ENCODE data around the gene SDR42E1.

Gene SDR42E1

DNA sequence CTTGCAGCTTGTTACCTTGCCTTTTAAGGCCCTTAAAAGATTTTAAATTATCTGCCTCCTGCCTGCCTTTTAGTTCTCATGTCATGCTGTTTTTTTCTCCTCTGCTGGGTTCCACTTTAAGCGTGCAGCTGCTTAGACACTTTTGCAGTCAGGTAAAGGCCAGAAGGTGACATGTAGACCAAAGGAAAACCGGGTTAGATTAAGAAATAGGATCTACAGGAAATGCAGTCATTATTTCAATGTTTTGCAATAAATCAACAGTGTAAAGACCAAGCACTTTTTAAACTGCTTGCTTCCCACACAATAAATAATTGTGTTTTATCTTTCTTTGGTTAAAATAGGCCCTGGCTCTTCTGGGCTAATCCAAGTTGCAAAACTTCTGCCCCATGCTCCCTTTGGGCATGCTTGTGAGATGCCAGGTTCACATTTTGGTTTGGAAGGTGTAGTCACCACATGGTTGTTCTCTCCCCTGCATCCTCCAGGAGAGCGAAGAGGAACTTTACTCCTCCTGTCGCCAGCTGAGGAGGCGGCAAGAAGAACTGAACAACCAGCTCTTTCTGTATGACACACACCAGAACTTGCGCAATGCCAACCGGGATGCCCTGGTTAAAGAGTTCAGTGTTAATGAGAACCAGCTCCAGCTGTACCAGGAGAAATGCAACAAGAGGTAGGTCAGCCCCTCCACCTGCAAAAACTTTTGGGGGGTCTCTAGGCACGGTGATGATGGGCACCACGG lies 54.9 kb downstream of the SDR42E1 start:
- Histone ChIP-seq H3K4me1 (ENCODE audit: control insufficient read depth, insufficient read depth, low read length) (no peaks in the 10 kb centered on the region), H3K4me3 (ENCODE audit: low read length) (no peak overlapping the region), H3K27me3 (ENCODE audit: control insufficient read depth, insufficient read depth, low read length) (peaks cover 4% of the 10 kb centered on the region), H3K36me3 (ENCODE audit: insufficient read depth, low read length) (no peaks in the 10 kb centered on the region), H3K9ac (ENCODE audit: low read depth, low read length) (no peak overlapping the region), H3K9me3 (replicated peaks; ENCODE audit: low read length) (no peaks in the 10 kb centered on the region), H3K4me2 (ENCODE audit: low read length) (no peak overlapping the region)

GRCh38 chr16:81951564-81951963 lies 59.7 kb downstream of the SDR42E1 start:
- no peaks in the 10 kb centered on the region for H3K9me3 ChIP-seq (replicated peaks; ENCODE audit: low read length)

DNA sequence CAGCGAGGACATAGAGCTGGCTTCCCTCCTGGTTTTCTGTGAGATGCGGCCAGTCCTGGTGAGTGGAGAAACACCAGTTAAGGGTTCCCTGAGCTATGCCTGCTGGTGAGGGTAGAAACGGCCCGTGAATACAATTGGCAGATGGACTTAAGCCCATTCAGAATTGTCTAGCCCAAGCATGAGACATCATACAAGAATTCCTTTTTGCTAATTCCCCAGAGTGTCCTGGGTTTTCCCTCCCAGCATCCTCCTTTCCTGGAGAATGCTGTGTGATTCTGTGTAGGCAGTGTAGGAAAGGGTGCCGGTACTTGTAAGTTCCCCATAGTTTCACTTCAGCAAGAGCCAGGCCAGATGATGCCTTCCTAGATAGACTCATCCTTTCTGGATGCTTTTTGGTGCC lies 65.1 kb downstream of the SDR42E1 start:
- H3K4me3 ChIP-seq (ENCODE audit: low read length), result no peak overlapping the region
- peak overlapping the region; percentile 13 for H3K4me2 ChIP-seq (ENCODE audit: low read length)
- H3K36me3 ChIP-seq (ENCODE audit: insufficient read depth, low read length), result no peaks in the 10 kb centered on the region
- H3K4me1 ChIP-seq (ENCODE audit: control insufficient read depth, insufficient read depth, low read length), result peaks cover 15% of the 10 kb centered on the region
- no peaks in the 10 kb centered on the region for H3K9me3 ChIP-seq (replicated peaks; ENCODE audit: low read length)
- H3K9ac ChIP-seq (ENCODE audit: low read depth, low read length), result peak overlapping the region; percentile 51
- H3K27me3 ChIP-seq (ENCODE audit: control insufficient read depth, insufficient read depth, low read length), result peaks cover 12% of the 10 kb centered on the region

More at GRCh38 chr16:81951564-81951963, 59.7 kb downstream of the SDR42E1 start:
- no peaks in the 10 kb centered on the region for H3K36me3 ChIP-seq (ENCODE audit: insufficient read depth, low read length)
- peaks cover 8% of the 10 kb centered on the region for H3K27me3 ChIP-seq (ENCODE audit: control insufficient read depth, insufficient read depth, low read length)
- H3K4me1 ChIP-seq (ENCODE audit: control insufficient read depth, insufficient read depth, low read length), result no peaks in the 10 kb centered on the region
- no peak overlapping the region for H3K4me3 ChIP-seq (ENCODE audit: low read length)
- no peak overlapping the region for H3K4me2 ChIP-seq (ENCODE audit: low read length)
- no peak overlapping the region for H3K9ac ChIP-seq (ENCODE audit: low read depth, low read length)

DNA sequence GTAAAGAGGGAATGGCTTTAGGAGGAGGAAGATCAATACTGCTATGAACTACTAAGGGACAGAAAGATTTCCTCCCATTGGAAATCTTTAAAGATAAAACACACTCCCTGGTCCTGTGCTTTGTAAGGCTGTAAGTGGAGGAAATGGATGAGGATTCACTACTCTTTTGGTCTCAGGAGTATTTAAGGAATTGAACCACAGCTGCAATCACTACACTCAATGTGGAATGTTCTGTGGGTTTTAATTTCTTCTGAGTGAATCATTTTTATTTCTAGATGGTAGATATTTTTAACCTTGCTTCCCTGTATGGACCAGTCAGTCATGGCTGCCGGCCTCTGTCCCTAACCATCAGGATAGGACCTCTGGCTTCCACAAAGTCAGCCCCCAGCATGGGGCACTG lies 65.6 kb downstream of the SDR42E1 start:
- H3K27me3 ChIP-seq (ENCODE audit: control insufficient read depth, insufficient read depth, low read length), result peaks cover 12% of the 10 kb centered on the region
- H3K4me2 ChIP-seq (ENCODE audit: low read length), result peak overlapping the region; percentile 13
- H3K36me3 ChIP-seq (ENCODE audit: insufficient read depth, low read length), result no peaks in the 10 kb centered on the region
- H3K9me3 ChIP-seq (replicated peaks; ENCODE audit: low read length), result no peaks in the 10 kb centered on the region
- H3K9ac ChIP-seq (ENCODE audit: low read depth, low read length), result peak overlapping the region; percentile 52
- peaks cover 19% of the 10 kb centered on the region for H3K4me1 ChIP-seq (ENCODE audit: control insufficient read depth, insufficient read depth, low read length)
- H3K4me3 ChIP-seq (ENCODE audit: low read length), result no peak overlapping the region

DNA sequence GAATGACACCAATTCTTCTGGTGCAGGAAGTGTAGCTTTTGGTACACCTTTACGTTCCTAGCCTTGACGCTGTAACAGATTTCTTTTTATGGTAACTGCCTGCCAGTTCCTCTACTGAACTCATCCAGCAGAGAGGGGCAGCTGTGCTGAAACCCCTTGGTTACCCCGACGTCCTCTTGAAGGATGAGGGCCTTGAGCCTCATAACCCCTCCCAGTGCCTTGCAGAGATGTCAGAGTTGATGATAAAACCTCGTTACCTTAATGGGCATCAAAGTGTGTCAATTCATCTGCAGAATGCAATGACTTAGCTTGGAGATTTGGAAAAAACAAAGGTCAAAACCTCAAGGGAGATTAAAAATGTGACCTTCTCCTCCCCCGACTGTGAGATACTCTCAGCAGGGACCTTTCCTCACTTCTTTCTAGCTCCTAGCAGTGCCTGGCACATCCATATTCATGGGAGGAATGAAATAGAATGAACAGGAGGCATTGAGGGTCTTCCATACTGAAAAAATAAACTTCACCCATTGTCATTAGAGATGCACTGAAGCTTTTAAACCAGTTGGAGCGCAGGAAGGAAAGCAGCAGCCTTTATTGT lies 69.2 kb downstream of the SDR42E1 start:
- H3K36me3 ChIP-seq (ENCODE audit: insufficient read depth, low read length), result no peaks in the 10 kb centered on the region
- no peak overlapping the region for H3K4me3 ChIP-seq (ENCODE audit: low read length)
- peaks cover 26% of the 10 kb centered on the region for H3K27me3 ChIP-seq (ENCODE audit: control insufficient read depth, insufficient read depth, low read length)
- H3K4me2 ChIP-seq (ENCODE audit: low read length), result no peak overlapping the region
- no peaks in the 10 kb centered on the region for H3K9me3 ChIP-seq (replicated peaks; ENCODE audit: low read length)
- no peak overlapping the region for H3K9ac ChIP-seq (ENCODE audit: low read depth, low read length)
- peaks cover 19% of the 10 kb centered on the region for H3K4me1 ChIP-seq (ENCODE audit: control insufficient read depth, insufficient read depth, low read length)

DNA sequence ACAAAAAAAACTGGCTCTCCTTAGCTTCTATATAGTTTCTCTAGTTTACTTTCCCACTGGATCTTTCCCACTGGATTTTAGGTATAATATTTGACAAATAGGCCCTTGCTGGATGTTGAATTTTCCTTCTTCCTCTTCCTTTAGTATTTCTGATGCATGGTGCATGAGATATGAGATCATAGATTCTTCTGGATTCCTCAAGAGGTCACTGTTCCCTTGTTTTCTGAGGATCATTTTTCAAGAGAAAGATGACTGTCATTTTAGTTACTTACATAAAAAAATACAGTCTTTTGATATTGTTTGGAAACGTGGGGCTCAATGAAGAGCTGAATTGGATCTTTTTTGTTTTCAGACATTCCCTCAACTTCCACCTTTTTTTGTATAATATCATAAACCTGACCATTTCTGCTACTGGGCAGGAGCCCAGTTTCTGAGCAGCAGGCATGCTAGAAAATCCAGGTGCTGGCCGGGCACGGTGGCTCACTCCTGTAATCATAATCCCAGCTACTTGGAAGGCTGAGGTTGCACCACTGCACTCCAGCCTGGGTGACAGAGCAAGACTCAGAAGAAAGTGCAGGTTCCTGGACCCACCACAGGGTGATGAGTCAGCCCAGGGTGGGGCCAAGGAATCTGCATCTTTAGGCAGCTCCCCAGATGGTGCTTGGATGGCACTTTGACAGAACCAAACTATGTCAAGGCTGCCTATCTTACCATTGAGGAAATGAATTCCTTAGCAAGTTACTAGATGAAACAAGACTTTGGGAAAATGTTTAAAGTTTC lies 70.3 kb downstream of the SDR42E1 start:
- peaks cover 26% of the 10 kb centered on the region for H3K27me3 ChIP-seq (ENCODE audit: control insufficient read depth, insufficient read depth, low read length)

GRCh38 chr16:81939164-81940056 lies 71.9 kb downstream of the SDR42E1 start:
- peaks cover 26% of the 10 kb centered on the region for H3K27me3 ChIP-seq (ENCODE audit: control insufficient read depth, insufficient read depth, low read length)
- H3K4me1 ChIP-seq (ENCODE audit: control insufficient read depth, insufficient read depth, low read length), result peaks cover 5% of the 10 kb centered on the region
- H3K4me2 ChIP-seq (ENCODE audit: low read length), result no peak overlapping the region
- H3K9me3 ChIP-seq (replicated peaks; ENCODE audit: low read length), result no peaks in the 10 kb centered on the region
- no peak overlapping the region for H3K9ac ChIP-seq (ENCODE audit: low read depth, low read length)
- H3K36me3 ChIP-seq (ENCODE audit: insufficient read depth, low read length), result no peaks in the 10 kb centered on the region
- H3K4me3 ChIP-seq (ENCODE audit: low read length), result no peak overlapping the region

More for the DNA sequence above, 70.3 kb downstream of the SDR42E1 start:
- peaks cover 15% of the 10 kb centered on the region for H3K4me1 ChIP-seq (ENCODE audit: control insufficient read depth, insufficient read depth, low read length)
- H3K9me3 ChIP-seq (replicated peaks; ENCODE audit: low read length), result no peaks in the 10 kb centered on the region
- H3K9ac ChIP-seq (ENCODE audit: low read depth, low read length), result no peak overlapping the region
- no peaks in the 10 kb centered on the region for H3K36me3 ChIP-seq (ENCODE audit: insufficient read depth, low read length)
- H3K4me2 ChIP-seq (ENCODE audit: low read length), result peak overlapping the region; percentile 25
- no peak overlapping the region for H3K4me3 ChIP-seq (ENCODE audit: low read length)

Measured in skeletal muscle satellite cell (primary cell).